ENCODE measurements around the gene FST. TPM values are rescaled to one million over a fixed set of nuclear protein-coding genes. Genes with fewer than 3 reads are reported as not detected.
A peak's percentile ranks its signal among the peaks of the same experiment; 100 is the strongest.

FST gene
- total and polyA plus RNA-seq, 2 of the 13 experiments (the other 11 are each of a cell fraction or from before 2014, with no cell fraction given): 38.6 to 136 TPM

GRCh38 chr5:53482717-53483638 lies 2.5 kb downstream of the FST start (continued):
- TF ChIP-seq FOXA1 (IDR thresholded peaks at IDR 0.05) (no peak), FOXA1 (CRISPR knock-in tag; IDR thresholded peaks at IDR 0.05) (no peak), AFF4 (CRISPR knock-in tag; IDR thresholded peaks at IDR 0.05) (peak; percentile 91), ZNF512 (CRISPR knock-in tag; IDR thresholded peaks at IDR 0.05) (no peak), ZNF280D (CRISPR knock-in tag; IDR thresholded peaks at IDR 0.05) (peak; percentile 86; the same call in 1 of the 2 replicates), POLR2AphosphoS2 (IDR thresholded peaks at IDR 0.05; ENCODE audit: low read depth, low read length) (no peak), GATAD2A (CRISPR knock-in tag; IDR thresholded peaks at IDR 0.05) (peak; percentile 93), NFYB (CRISPR knock-in tag; IDR thresholded peaks at IDR 0.05) (no peak), DPF2 (CRISPR knock-in tag; IDR thresholded peaks at IDR 0.05; ENCODE audit: borderline replicate concordance, low read depth) (peak; percentile 74; the same call in 1 of the 2 replicates), ZBTB3 (CRISPR knock-in tag; IDR thresholded peaks at IDR 0.05; ENCODE audit: borderline replicate concordance, low read depth) (no peak), NCOA5 (CRISPR knock-in tag; IDR thresholded peaks at IDR 0.05) (no peak), ZNF629 (CRISPR knock-in tag; conservative IDR thresholded peaks at IDR 0.05) (no peak), ZNF367 (CRISPR knock-in tag; IDR thresholded peaks at IDR 0.05; ENCODE audit: borderline replicate concordance) (no peak), NR3C1 (CRISPR knock-in tag; IDR thresholded peaks at IDR 0.05) (no peak), HMGA1 (CRISPR knock-in tag; conservative IDR thresholded peaks at IDR 0.05) (no peak), ZNF557 (CRISPR knock-in tag; IDR thresholded peaks at IDR 0.05) (no peak), SETDB1 (CRISPR knock-in tag; IDR thresholded peaks at IDR 0.05; ENCODE audit: borderline replicate concordance) (no peak), SMARCC2 (IDR thresholded peaks at IDR 0.05) (no peak), MIER2 (CRISPR knock-in tag; IDR thresholded peaks at IDR 0.05) (no peak)

Data from HepG2 (cell line).